Gastrocnemius medialis (tissue), 4 donors: ENCODE results near the gene LRRTM3. TPM values are rescaled to one million over a fixed set of nuclear protein-coding genes. Genes with fewer than 3 reads are reported as not detected.

Source experiments
- ATAC-seq, 2 donors: fragments of 150-250 bp; one replicate each; pipeline ENCODE4 v1.9.1; 2016
- DNase-seq, 2 donors: peaks; one replicate each; pipeline ENCODE4 v3.0.0-alpha.2; 2019
- H3K27ac ChIP-seq, 4 donors: fragments of 200-600 bp; sonication (generic); 1 replicate in 1 of 4; 2 replicates in 3 of 4; pipeline ENCODE4 v1.5.1; 2016 to 2018; ENCODE audit warnings: mild to moderate bottlenecking in 2 of 4, moderate library complexity in 1 of 4
- H3K27me3 ChIP-seq, 3 donors: fragments of 200-600 bp; sonication (generic) in 2 of 3; 1 replicate in 1 of 3; 2 replicates in 2 of 3; pipeline versions ENCODE4 v1.5.1 to v1.6.0; 2016 to 2019; ENCODE audit warnings: mild to moderate bottlenecking in 1 of 3, moderate library complexity in 1 of 3
- H3K36me3 ChIP-seq, 2 donors: fragments of 200-600 bp; sonication (generic) in 1 of 2; one replicate each; pipeline ENCODE4 v1.5.1; 2017 to 2018
- H3K4me1 ChIP-seq, 2 donors: fragments of 200-600 bp; sonication (generic) in 1 of 2; one replicate each; pipeline ENCODE4 v1.5.1; 2016 to 2017; ENCODE audit warnings: mild to moderate bottlenecking in 2 of 2
- H3K4me3 ChIP-seq, 4 donors: fragments of 200-600 bp; sonication (generic) in 3 of 4; 1 replicate in 1 of 4; 2 replicates in 3 of 4; pipeline ENCODE4 v1.5.1; 2016 to 2019; ENCODE audit warnings: mild to moderate bottlenecking in 2 of 4
- H3K9me3 ChIP-seq, 3 donors: fragments of 200-600 bp; sonication (generic) in 2 of 3; 1 replicate in 1 of 3; 2 replicates in 2 of 3; pipeline ENCODE4 v1.5.1; 2016 to 2019
- POLR2A ChIP-seq, 2 donors: fragments of 450-650 bp; IDR thresholded peaks; one replicate each; pipeline ENCODE4 v1.6.1; 2017; ENCODE audit warnings: antibody characterized with exemption in 2 of 2, mild to moderate bottlenecking in 2 of 2, moderate library complexity in 2 of 2
- in situ Hi-C, 4 donors: fragments of 200-750 bp; cut with MboI; loops; one replicate each; pipeline versions ENCODE4 v1.15.0 to v1.8.0; 2017; ENCODE audit warnings: low sequenced_read_pairs in 4 of 4
- intact Hi-C: fragments of 100-400 bp; cut with DNase I; formaldehyde crosslinking; loops from one replicate; pipeline ENCODE4 v1.15.1; 2023; ENCODE audit warnings: low total_unique reads
- total RNA-seq, 4 donors: library from RNA; depleted of rRNA; stranded (reverse); fragments of >200 nt; gene quantifications; one replicate each; pipeline versions ENCODE4 v1.1.0 to v1.2.3, GENCODE V29; 2016
- TF ChIP-seq, protein P1 (sequence below), 5 experiments: fragments of 450-650 bp in 3 of 5; fragments of 200-600 bp in 2 of 5; sonication (generic) in 2 of 5; IDR thresholded peaks in 4 of 5; conservative IDR thresholded peaks in 1 of 5; 1 replicate in 4 of 5; 2 replicates in 1 of 5; pipeline ENCODE4 v1.5.1; 2016 to 2019; ENCODE audit warnings: antibody characterized with exemption in 5 of 5, mild to moderate bottlenecking in 3 of 5, moderate library complexity in 3 of 5

Gene LRRTM3
- total RNA-seq, 4 donors from 2014 or later: not detected

DNA sequence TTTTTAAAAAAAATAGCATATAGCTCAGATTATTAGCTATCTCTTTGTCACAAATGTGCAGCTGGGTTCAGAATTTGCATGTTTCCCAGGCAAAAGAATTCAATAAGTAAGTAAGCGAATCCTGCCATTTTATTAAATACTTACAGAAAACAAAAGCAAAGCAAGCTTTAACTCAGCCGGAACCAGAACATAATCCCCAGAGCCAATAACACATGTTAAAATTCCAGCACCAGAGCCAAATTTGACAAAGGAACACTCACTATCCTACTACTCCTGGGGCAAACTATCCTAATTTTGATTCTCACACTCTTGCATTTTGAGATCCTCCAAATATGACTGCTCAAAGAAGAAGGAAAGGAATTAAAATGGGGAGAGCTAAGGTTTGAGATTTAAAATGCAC lies 32.6 kb downstream of the LRRTM3 start:
- H3K4me3 ChIP-seq: no peak overlapping the region
- in situ Hi-C loops (no loop called here), intact Hi-C loops (no loop called here)
- no peaks in the 10 kb centered on the region for H3K9me3 ChIP-seq
- DNase-seq (no peak), ATAC-seq (no peak)
- H3K27me3 ChIP-seq: no peaks in the 10 kb centered on the region
- H3K36me3 ChIP-seq: no peaks in the 10 kb centered on the region
- H3K27ac ChIP-seq: no peak overlapping the region
- no peaks in the 10 kb centered on the region for H3K4me1 ChIP-seq
- no peak for TF ChIP-seq POLR2A (IDR thresholded peaks at IDR 0.05)
- TF ChIP-seq, protein P1, sequence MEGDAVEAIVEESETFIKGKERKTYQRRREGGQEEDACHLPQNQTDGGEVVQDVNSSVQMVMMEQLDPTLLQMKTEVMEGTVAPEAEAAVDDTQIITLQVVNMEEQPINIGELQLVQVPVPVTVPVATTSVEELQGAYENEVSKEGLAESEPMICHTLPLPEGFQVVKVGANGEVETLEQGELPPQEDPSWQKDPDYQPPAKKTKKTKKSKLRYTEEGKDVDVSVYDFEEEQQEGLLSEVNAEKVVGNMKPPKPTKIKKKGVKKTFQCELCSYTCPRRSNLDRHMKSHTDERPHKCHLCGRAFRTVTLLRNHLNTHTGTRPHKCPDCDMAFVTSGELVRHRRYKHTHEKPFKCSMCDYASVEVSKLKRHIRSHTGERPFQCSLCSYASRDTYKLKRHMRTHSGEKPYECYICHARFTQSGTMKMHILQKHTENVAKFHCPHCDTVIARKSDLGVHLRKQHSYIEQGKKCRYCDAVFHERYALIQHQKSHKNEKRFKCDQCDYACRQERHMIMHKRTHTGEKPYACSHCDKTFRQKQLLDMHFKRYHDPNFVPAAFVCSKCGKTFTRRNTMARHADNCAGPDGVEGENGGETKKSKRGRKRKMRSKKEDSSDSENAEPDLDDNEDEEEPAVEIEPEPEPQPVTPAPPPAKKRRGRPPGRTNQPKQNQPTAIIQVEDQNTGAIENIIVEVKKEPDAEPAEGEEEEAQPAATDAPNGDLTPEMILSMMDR (IDR thresholded peaks at IDR 0.05 in 4 of 5, conservative IDR thresholded peaks at IDR 0.05 in 1 of 5): no peak

DNA sequence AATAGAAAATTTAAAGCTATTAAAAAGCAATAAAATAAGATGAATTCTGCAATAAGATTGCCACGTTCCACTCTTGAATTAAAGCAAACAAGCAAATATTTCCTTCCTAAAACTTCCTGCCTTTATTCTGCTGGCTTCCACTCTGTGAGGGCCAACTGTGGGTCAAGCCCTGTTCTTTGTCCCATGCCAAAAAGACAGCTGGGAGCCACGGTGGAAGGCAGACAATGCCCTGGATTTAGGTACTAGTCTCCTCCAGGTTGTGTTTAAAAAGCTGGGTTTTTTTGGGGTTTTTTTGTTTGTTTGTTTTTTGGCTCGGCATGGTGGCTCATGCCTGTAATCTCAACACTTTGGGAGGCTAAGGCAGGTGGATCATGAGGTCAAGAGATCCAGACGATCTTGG lies 39.1 kb downstream of the LRRTM3 start:
- Histone ChIP-seq H3K27ac (no peak overlapping the region), H3K9me3 (no peaks in the 10 kb centered on the region), H3K4me3 (no peak overlapping the region), H3K27me3 (no peaks in the 10 kb centered on the region), H3K4me1 (no peaks in the 10 kb centered on the region), H3K36me3 (no peaks in the 10 kb centered on the region)
- no peak for ATAC-seq
- in situ Hi-C loops (no loop called here), intact Hi-C loops (no loop called here)
- TF ChIP-seq, protein P1 (IDR thresholded peaks at IDR 0.05 in 4 of 5, conservative IDR thresholded peaks at IDR 0.05 in 1 of 5): no peak
- TF ChIP-seq POLR2A (IDR thresholded peaks at IDR 0.05): no peak
- DNase-seq: no peak

DNA sequence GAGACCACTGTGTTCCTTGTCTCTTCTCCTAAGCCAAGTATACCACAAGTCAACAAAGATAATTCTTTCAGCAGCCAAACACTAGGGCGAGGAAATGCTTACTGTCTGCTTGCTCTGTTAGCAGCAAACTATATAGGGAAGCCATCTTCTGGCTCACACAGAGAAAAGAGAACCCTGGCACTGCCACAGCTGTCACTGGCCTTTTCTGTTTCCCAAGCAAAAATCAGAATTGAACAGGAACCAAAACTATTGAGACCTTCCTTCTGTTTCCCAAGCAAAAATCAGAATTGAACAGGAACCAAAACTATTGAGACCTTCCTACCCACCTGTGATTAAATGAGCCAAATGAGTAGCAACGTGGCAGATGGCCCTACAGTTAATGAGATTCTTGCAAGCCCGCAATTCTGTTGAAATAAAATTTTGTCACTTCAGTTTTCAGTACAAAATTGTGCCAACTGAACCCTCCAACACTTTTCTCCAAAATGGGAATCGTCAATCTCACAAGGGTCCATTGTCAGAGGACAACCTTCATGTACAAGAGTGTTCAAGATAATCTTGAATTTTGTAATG lies 54.5 kb downstream of the LRRTM3 start:
- no peaks in the 10 kb centered on the region for H3K36me3 ChIP-seq
- no peak overlapping the region for H3K4me3 ChIP-seq
- ATAC-seq: no peak
- no peaks in the 10 kb centered on the region for H3K27me3 ChIP-seq
- TF ChIP-seq POLR2A (IDR thresholded peaks at IDR 0.05): no peak
- TF ChIP-seq, protein P1 (IDR thresholded peaks at IDR 0.05 in 4 of 5, conservative IDR thresholded peaks at IDR 0.05 in 1 of 5): no peak
- DNase-seq: no peak
- no peaks in the 10 kb centered on the region for H3K4me1 ChIP-seq
- H3K27ac ChIP-seq: no peak overlapping the region
- no peaks in the 10 kb centered on the region for H3K9me3 ChIP-seq
- in situ Hi-C loops (no loop called here), intact Hi-C loops (no loop called here)

DNA sequence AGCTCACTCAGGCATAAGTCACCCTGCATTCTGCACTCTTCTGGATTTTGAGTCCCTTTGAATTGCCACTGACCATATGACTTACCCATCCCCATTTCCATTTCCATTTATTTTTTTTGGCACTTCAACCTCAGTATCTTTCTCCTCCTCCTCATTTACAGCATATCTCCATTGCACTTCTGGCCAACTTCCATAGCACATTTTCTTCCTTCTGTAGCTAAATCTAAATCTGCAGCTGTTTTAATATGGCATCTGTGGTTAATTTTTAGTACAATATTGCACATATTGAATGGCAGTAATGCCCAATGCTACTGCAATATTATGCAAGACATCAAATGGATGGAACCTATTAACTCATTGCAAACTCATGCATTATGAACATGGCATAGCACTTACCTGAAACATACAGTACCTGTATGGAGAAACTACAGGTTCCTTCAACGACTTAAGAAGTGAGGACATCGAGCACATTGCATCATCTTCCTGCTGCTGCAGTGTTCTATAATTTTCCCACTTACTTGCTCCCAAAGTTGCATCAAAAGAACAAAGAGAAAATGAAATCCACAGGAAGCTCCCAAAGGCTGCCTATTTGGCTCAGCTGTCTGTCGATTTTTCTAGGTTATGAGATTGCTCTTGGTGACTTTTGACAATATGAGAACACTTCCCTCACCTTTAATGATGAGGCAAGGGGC lies 55.7 kb downstream of the LRRTM3 start:
- Histone ChIP-seq H3K27me3 (no peaks in the 10 kb centered on the region), H3K4me1 (no peaks in the 10 kb centered on the region), H3K9me3 (no peaks in the 10 kb centered on the region), H3K4me3 (no peak overlapping the region), H3K27ac (no peak overlapping the region), H3K36me3 (no peaks in the 10 kb centered on the region)
- no peak for ATAC-seq
- DNase-seq: no peak
- no peak for TF ChIP-seq POLR2A (IDR thresholded peaks at IDR 0.05)
- TF ChIP-seq, protein P1 (IDR thresholded peaks at IDR 0.05 in 4 of 5, conservative IDR thresholded peaks at IDR 0.05 in 1 of 5): no peak
- intact Hi-C loops: no loop called here
- in situ Hi-C loops: no loop called here
